ENCODE data around the gene ERBB4. TPM values are rescaled to one million over a fixed set of nuclear protein-coding genes. Genes with fewer than 3 reads are reported as not detected.
"Not testable (repeated sequence)": the region's sequence is repeated elsewhere in the genome, so short reads cannot be mapped to it uniquely, and the experiment has no call there.

Gene ERBB4
- total RNA-seq, 4 donors from 2014 or later = 5.5 to 21.0 (median 18.3) TPM

DNA sequence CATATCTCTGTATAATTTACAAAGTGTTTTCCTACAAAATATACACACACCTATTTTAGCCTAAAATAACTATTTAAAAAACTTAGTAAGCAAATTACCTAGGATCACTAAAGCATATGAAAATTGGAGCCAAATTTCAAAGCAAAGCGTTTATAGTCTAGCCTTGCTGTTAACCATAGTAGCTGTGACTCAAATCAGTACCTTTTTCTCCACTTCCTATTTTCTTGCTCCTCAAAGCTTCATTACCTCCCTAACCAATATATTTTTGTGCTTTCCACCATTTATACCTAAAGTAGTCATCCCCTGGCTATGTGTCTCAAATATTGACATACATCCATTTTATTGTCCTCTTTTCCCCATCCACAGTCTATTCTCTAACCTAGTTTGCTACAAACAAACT, 73.1 kb downstream of the ERBB4 start:
- TF ChIP-seq, protein P1, sequence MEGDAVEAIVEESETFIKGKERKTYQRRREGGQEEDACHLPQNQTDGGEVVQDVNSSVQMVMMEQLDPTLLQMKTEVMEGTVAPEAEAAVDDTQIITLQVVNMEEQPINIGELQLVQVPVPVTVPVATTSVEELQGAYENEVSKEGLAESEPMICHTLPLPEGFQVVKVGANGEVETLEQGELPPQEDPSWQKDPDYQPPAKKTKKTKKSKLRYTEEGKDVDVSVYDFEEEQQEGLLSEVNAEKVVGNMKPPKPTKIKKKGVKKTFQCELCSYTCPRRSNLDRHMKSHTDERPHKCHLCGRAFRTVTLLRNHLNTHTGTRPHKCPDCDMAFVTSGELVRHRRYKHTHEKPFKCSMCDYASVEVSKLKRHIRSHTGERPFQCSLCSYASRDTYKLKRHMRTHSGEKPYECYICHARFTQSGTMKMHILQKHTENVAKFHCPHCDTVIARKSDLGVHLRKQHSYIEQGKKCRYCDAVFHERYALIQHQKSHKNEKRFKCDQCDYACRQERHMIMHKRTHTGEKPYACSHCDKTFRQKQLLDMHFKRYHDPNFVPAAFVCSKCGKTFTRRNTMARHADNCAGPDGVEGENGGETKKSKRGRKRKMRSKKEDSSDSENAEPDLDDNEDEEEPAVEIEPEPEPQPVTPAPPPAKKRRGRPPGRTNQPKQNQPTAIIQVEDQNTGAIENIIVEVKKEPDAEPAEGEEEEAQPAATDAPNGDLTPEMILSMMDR (IDR thresholded peaks at IDR 0.05) = no peak
- TF ChIP-seq POLR2A (IDR thresholded peaks at IDR 0.05) = no peak
- DNase-seq = no peak
- Histone ChIP-seq H3K9me3 (no peaks in the 10 kb centered on the region), H3K27me3 (no peaks in the 10 kb centered on the region), H3K4me3 (replicated peaks in 1 of 3) (no peak overlapping the region), H3K4me1 (no peaks in the 10 kb centered on the region), H3K36me3 (no peaks in the 10 kb centered on the region), H3K27ac (no peak overlapping the region)
- 95% methylated on average over 1 of the region's 1 CpG for WGBS, 2 donors
- intact Hi-C loops (cut with DNase I) = no loop called here

DNA sequence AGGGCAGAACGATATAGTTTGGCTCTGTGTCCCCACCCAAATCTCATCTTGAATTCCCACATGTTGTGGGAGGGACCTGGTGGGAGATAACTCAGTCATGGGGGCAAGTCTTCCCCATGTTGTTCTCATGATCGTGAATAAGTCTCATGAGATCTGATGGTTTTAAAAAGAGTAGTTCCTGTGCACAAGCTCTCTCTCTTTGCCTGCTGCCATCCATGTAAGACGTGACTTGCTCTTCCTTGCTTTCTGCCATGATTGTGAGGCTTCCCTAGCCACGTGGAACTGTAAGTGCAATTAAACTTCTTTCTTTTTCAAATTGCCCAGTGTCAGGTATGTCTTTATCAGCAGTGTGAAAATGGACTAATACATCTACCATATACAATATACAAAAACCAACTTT, 76.9 kb downstream of the ERBB4 start:
- H3K9me3 ChIP-seq; DNase-seq; H3K4me1 ChIP-seq; H3K27me3 ChIP-seq; intact Hi-C loops (cut with DNase I); H3K4me3 ChIP-seq (replicated peaks in 1 of 3); H3K36me3 ChIP-seq; H3K27ac ChIP-seq: not testable (repeated sequence)
- WGBS, 2 donors = 86 to 88% methylated on average over 4 of the region's 4 CpGs

DNA sequence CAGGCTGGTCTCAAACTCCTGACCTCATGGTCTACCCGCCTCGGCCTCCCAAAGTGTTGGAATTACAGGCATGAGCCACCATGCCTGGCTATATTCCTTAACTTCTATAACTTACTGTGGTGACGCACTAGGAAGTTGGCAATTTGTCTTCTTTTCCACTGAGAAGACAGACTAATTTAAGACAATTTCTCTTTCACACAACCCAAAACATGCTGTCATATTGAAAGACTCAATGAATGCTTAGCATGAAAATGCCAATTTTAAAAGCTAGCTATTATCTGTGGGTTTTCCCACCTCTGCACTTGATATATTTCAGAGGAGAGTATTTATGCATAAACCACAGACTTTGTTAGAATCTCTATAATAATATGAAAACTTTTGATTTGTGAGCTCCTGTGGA, 84.5 kb downstream of the ERBB4 start:
- Histone ChIP-seq H3K9me3 (no peaks in the 10 kb centered on the region), H3K27ac (no peak overlapping the region), H3K4me3 (replicated peaks in 1 of 3) (no peak overlapping the region), H3K36me3 (no peaks in the 10 kb centered on the region), H3K4me1 (no peaks in the 10 kb centered on the region), H3K27me3 (no peaks in the 10 kb centered on the region)
- intact Hi-C loops (cut with DNase I) = no loop called here
- no peak for DNase-seq
- WGBS, 2 donors = 88 to 93% methylated on average over 3 of the region's 3 CpGs
- TF ChIP-seq, protein P1 (IDR thresholded peaks at IDR 0.05) = no peak
- TF ChIP-seq POLR2A (IDR thresholded peaks at IDR 0.05) = no peak

DNA sequence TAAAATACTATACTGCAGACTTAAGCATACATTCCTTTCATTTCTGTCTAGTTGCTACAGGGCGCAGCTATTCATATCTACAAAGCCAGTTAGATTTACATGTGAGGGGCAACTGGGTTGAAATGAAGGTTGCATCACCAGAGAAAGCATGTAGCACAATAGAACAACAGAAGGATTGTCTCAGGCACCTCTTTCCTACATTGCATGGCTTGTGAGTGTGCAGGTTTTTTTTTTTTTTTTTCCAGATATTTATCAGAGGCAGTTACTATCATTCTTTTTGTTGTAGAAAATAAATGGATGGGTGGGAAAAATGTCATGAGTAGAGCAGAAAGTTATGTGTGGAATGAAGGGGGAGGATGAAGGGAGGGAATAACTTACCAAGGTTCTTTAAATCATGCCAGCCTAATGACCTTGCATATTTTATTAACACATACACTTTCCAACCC, 86.8 kb downstream of the ERBB4 start:
- TF ChIP-seq, protein P1 (IDR thresholded peaks at IDR 0.05) = no peak
- no peak for TF ChIP-seq POLR2A (IDR thresholded peaks at IDR 0.05)
- no peak overlapping the region for H3K27ac ChIP-seq
- no peak for DNase-seq
- no peaks in the 10 kb centered on the region for H3K27me3 ChIP-seq
- no peaks in the 10 kb centered on the region for H3K4me1 ChIP-seq
- no peaks in the 10 kb centered on the region for H3K9me3 ChIP-seq
- intact Hi-C loops (cut with DNase I) = no loop called here
- no peak overlapping the region for H3K4me3 ChIP-seq (replicated peaks in 1 of 3)
- H3K36me3 ChIP-seq = no peaks in the 10 kb centered on the region
- 82 to 87% methylated on average over 1 of the region's 1 CpG for WGBS, 2 donors

DNA sequence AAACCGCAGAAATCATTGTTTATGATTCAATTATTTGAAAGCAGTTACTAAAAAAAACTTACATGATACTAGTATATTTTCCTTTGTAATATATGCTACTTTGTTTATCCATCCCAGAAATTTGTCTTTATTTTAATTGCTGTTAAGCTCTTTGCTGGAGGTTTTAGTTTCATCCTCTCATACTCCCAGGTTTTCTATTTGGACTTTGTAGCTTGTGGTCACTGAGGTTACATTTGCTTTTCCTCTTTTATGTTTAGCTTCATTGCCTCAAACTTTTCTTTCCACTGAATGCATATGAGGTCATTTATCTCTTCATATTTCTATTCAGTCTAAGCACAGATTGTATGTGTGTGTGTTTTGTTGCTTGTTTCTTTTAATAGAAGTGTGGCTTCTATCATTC, 89.9 kb downstream of the ERBB4 start:
- WGBS, 2 donors = 93 to 94% methylated on average over 1 of the region's 1 CpG
- no peaks in the 10 kb centered on the region for H3K9me3 ChIP-seq
- no peak for DNase-seq

More for the DNA sequence above, 89.9 kb downstream of the ERBB4 start:
- no peaks in the 10 kb centered on the region for H3K36me3 ChIP-seq
- H3K27ac ChIP-seq = no peak overlapping the region
- no peak for TF ChIP-seq POLR2A (IDR thresholded peaks at IDR 0.05)
- TF ChIP-seq, protein P1 (IDR thresholded peaks at IDR 0.05) = no peak
- intact Hi-C loops (cut with DNase I) = no loop called here
- H3K4me3 ChIP-seq (replicated peaks in 1 of 3) = no peak overlapping the region
- no peaks in the 10 kb centered on the region for H3K4me1 ChIP-seq
- no peaks in the 10 kb centered on the region for H3K27me3 ChIP-seq
